Ishikawa (cell line): ENCODE measurements around the gene NUP133.

ENCODE experiments used
- CEBPB ChIP-seq: IDR thresholded peaks from 2 replicates; pipeline ENCODE4 v1.6.1; 2012
- CREB1 ChIP-seq: IDR thresholded peaks from 2 replicates; pipeline ENCODE4 v1.6.1; 2012; ENCODE audit warnings: low read depth
- EGR1 ChIP-seq: IDR thresholded peaks from 2 replicates; pipeline ENCODE4 v1.6.1; 2012
- EP300 ChIP-seq: IDR thresholded peaks from 2 replicates; pipeline ENCODE4 v1.6.1; 2012; ENCODE audit warnings: borderline replicate concordance
- FOXM1 ChIP-seq: IDR thresholded peaks from 2 replicates; pipeline ENCODE4 v1.6.1; 2012; ENCODE audit warnings: low read depth, borderline replicate concordance
- NFIC ChIP-seq: IDR thresholded peaks from 2 replicates; pipeline ENCODE4 v1.6.1; 2012
- RAD21 ChIP-seq: IDR thresholded peaks from 2 replicates; pipeline ENCODE4 v1.6.1; 2012; ENCODE audit warnings: low read depth
- REST ChIP-seq: IDR thresholded peaks from 2 replicates; pipeline ENCODE4 v1.6.1; 2012; ENCODE audit warnings: low read depth, mild to moderate bottlenecking
- TAF1 ChIP-seq: IDR thresholded peaks from 2 replicates; pipeline ENCODE4 v1.6.1; 2012; ENCODE audit warnings: low read depth, mild to moderate bottlenecking
- TCF12 ChIP-seq: IDR thresholded peaks from 2 replicates; pipeline ENCODE4 v1.6.1; 2012; ENCODE audit warnings: low read depth
- TEAD4 ChIP-seq: IDR thresholded peaks from 2 replicates; pipeline ENCODE4 v1.6.1; 2012
- YY1 ChIP-seq: IDR thresholded peaks from 2 replicates; pipeline ENCODE4 v1.6.1; 2012; ENCODE audit warnings: low read depth
- ZBTB7A ChIP-seq: IDR thresholded peaks from 2 replicates; pipeline ENCODE4 v1.6.1; 2012; ENCODE audit warnings: low read depth
- TF ChIP-seq, protein P1 (sequence below): IDR thresholded peaks from 2 replicates; pipeline ENCODE4 v1.6.1; 2012
- TF ChIP-seq, protein P2 (sequence below): IDR thresholded peaks from 2 replicates; pipeline ENCODE4 v1.6.1; 2012

NUP133 gene

DNA sequence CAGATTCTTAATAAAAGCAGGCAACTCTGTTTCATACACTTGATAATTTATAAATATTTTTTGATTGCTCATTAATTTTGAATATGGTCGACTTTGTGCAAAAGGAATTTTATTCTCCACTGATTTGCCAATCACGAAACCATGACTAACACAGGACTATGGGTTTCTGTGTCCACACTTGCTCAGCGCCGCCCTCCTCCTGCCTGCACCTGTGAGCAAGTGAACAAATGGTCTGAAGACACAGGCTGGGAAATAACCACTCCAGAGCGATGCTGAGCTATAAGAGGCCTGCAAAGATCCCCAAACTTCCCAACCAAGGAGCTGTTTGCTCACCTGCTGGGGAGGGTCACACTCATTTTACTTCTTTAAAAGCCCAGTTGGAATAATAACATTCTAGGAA is 30.8 kb upstream of the NUP133 start:
- no peak for TF ChIP-seq RAD21
- no peak for TF ChIP-seq NFIC
- no peak for TF ChIP-seq TEAD4
- no peak for TF ChIP-seq TCF12
- no peak for TF ChIP-seq TAF1
- TF ChIP-seq CEBPB = no peak
- TF ChIP-seq, protein P1, sequence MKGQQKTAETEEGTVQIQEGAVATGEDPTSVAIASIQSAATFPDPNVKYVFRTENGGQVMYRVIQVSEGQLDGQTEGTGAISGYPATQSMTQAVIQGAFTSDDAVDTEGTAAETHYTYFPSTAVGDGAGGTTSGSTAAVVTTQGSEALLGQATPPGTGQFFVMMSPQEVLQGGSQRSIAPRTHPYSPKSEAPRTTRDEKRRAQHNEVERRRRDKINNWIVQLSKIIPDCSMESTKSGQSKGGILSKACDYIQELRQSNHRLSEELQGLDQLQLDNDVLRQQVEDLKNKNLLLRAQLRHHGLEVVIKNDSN = no peak
- TF ChIP-seq FOXM1 = no peak
- TF ChIP-seq, protein P2, sequence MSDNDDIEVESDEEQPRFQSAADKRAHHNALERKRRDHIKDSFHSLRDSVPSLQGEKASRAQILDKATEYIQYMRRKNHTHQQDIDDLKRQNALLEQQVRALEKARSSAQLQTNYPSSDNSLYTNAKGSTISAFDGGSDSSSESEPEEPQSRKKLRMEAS = no peak
- no peak for TF ChIP-seq CREB1
- no peak for TF ChIP-seq YY1
- TF ChIP-seq EP300 = no peak
- no peak for TF ChIP-seq ZBTB7A
- TF ChIP-seq EGR1 = no peak

- no peak for TF ChIP-seq TAF1
- TF ChIP-seq TEAD4 = no peak
- no peak for TF ChIP-seq FOXM1
- TF ChIP-seq, protein P2 = no peak
- no peak for TF ChIP-seq NFIC
- no peak for TF ChIP-seq RAD21
- TF ChIP-seq CREB1 = no peak
- no peak for TF ChIP-seq ZBTB7A
- no peak for TF ChIP-seq REST
These were observed 29.8 kb upstream of the NUP133 start for GRCh38 chr1:229537894-229538293.

- no peak for TF ChIP-seq YY1
These were observed 28.8 kb upstream of the NUP133 start for GRCh38 chr1:229536982-229537381.

- TF ChIP-seq REST (no peak), CEBPB (no peak), EP300 (no peak), EGR1 (no peak), RAD21 (no peak), ZBTB7A (no peak), YY1 (no peak), FOXM1 (no peak), CREB1 (no peak), TEAD4 (no peak)
- TF ChIP-seq, protein P2 = no peak
- TF ChIP-seq, protein P1 = no peak
These were observed 27.1 kb upstream of the NUP133 start for GRCh38 chr1:229535230-229535629.

DNA sequence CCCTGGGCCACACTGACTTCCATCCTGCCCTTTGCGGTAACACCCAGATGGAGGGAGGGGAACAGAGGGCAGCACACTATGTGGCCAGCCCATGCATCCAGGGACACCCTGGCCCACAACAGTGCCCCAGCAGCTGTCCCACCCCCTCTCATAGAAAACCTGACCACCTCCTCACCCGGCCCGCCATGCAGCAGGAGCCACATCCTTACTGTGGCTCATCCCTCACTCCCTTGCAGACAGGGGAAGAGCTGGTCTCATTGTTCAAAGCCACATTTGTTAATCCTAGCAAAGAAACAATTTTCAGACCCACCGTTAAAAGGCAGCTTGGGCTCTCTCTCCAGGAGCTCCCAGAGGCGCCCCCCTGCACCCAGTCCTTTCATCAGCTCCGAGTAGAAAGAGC is 23.2 kb upstream of the NUP133 start:
- TF ChIP-seq CEBPB (no peak), RAD21 (no peak), TAF1 (no peak), NFIC (no peak)
- TF ChIP-seq, protein P2 = no peak

- TF ChIP-seq EGR1 (no peak), RAD21 (no peak), CREB1 (no peak), NFIC (no peak), TCF12 (no peak), TEAD4 (no peak), FOXM1 (no peak), YY1 (no peak), ZBTB7A (no peak), CEBPB (no peak), EP300 (no peak), REST (no peak), TAF1 (no peak)
- TF ChIP-seq, protein P2 = no peak
- TF ChIP-seq, protein P1 = no peak
These were observed 21.5 kb upstream of the NUP133 start for GRCh38 chr1:229529639-229530038.
